ENCODE results near the gene TEAD1.

TEAD1 gene

GRCh38 chr11:12686246-12687060 is 12.2 kb downstream of the TEAD1 start:
- DNase-seq (ENCODE audit: low read depth in 2 of 2), result no peak

GRCh38 chr11:12687216-12687623 is 13.0 kb downstream of the TEAD1 start:
- no peak for DNase-seq (ENCODE audit: low read depth in 2 of 2)

- DNase-seq (ENCODE audit: low read depth in 2 of 2), result no peak
These were observed 13.5 kb downstream of the TEAD1 start for GRCh38 chr11:12687740-12688139.

- DNase-seq (ENCODE audit: low read depth in 2 of 2), result no peak
These were observed 15.0 kb downstream of the TEAD1 start for GRCh38 chr11:12689029-12689755.

GRCh38 chr11:12690663-12691062 is 16.4 kb downstream of the TEAD1 start:
- DNase-seq (ENCODE audit: low read depth in 2 of 2), result no peak

GRCh38 chr11:12691473-12691872 is 17.3 kb downstream of the TEAD1 start:
- DNase-seq (ENCODE audit: low read depth in 2 of 2), result no peak

GRCh38 chr11:12692229-12693075 is 18.2 kb downstream of the TEAD1 start:
- no peak for DNase-seq (ENCODE audit: low read depth in 2 of 2)

GRCh38 chr11:12693094-12693478 is 18.9 kb downstream of the TEAD1 start:
- DNase-seq (ENCODE audit: low read depth in 2 of 2), result no peak

- DNase-seq (ENCODE audit: low read depth in 2 of 2), result no peak
These were observed 19.4 kb downstream of the TEAD1 start for GRCh38 chr11:12693479-12694182.

GRCh38 chr11:12694183-12694531 is 19.9 kb downstream of the TEAD1 start:
- DNase-seq (ENCODE audit: low read depth in 2 of 2), result no peak

- no peak for DNase-seq (ENCODE audit: low read depth in 2 of 2)
These were observed 21.1 kb downstream of the TEAD1 start for GRCh38 chr11:12695221-12695794.

- DNase-seq (ENCODE audit: low read depth in 2 of 2), result no peak
These were observed 21.7 kb downstream of the TEAD1 start for GRCh38 chr11:12695873-12696272.

GRCh38 chr11:12696911-12697581 is 22.8 kb downstream of the TEAD1 start:
- DNase-seq (ENCODE audit: low read depth in 2 of 2), result no peak

- DNase-seq (ENCODE audit: low read depth in 2 of 2), result no peak
These were observed 23.8 kb downstream of the TEAD1 start for GRCh38 chr11:12698048-12698447.

GRCh38 chr11:12701811-12702592 is 27.8 kb downstream of the TEAD1 start:
- DNase-seq (ENCODE audit: low read depth in 2 of 2), result no peak

GRCh38 chr11:12702999-12703453 is 28.8 kb downstream of the TEAD1 start:
- DNase-seq (ENCODE audit: low read depth in 2 of 2), result no peak

- no peak for DNase-seq (ENCODE audit: low read depth in 2 of 2)
These were observed 29.8 kb downstream of the TEAD1 start for GRCh38 chr11:12704049-12704448.

GRCh38 chr11:12705874-12706273 is 31.7 kb downstream of the TEAD1 start:
- no peak for DNase-seq (ENCODE audit: low read depth in 2 of 2)

GRCh38 chr11:12706545-12707499 is 32.6 kb downstream of the TEAD1 start:
- DNase-seq (ENCODE audit: low read depth in 2 of 2), result no peak
